ENCODE data around the gene MTARC2.

- no peak for TF ChIP-seq CTCF (IDR thresholded peaks at IDR 0.05)
- TF ChIP-seq EP300 (IDR thresholded peaks at IDR 0.05) = no peak
- no peak for TF ChIP-seq POLR2A (IDR thresholded peaks at IDR 0.05)
Observed at GRCh38 chr1:220757441-220757840, 9.3 kb downstream of the MTARC2 start.
